MM.1S (cell line): ENCODE results near the gene TENM4.

Experiments
- CTCF ChIP-seq: fragments of 300-600 bp; sonication (generic); IDR thresholded peaks from 2 replicates; pipeline ENCODE4 v1.5.1; 2016; ENCODE audit warnings: antibody characterized with exemption, low read length, mixed read lengths
- EZH2 ChIP-seq: fragments of 300-600 bp; sonication (generic); optimal IDR thresholded peaks from 2 replicates; pipeline ENCODE3; 2017; ENCODE audit warnings: low read depth, mild to moderate bottlenecking, antibody characterized with exemption, low read length, mixed read lengths
- EZH2phosphoT487 ChIP-seq: fragments of 300-600 bp; sonication (generic); IDR thresholded peaks from 2 replicates; pipeline ENCODE4 v1.6.1; 2018; ENCODE audit warnings: antibody characterized with exemption, low read length

GRCh38 chr11:79382301-79383050 lies 58.4 kb downstream of the TENM4 start:
- TF ChIP-seq CTCF (no peak), EZH2 (no peak), EZH2phosphoT487 (no peak)
